Stromal cell of bone marrow (primary cell): ENCODE measurements around the gene DTWD2.
"Not testable (repeated sequence)": the region's sequence is repeated elsewhere in the genome, so short reads cannot be mapped to it uniquely, and the experiment has no call there.

Experiments
- DNase-seq: peaks from one replicate; pipeline ENCODE4 v3.0.0-alpha.2; 2012; ENCODE audit warnings: low read depth

DTWD2 gene

DNA sequence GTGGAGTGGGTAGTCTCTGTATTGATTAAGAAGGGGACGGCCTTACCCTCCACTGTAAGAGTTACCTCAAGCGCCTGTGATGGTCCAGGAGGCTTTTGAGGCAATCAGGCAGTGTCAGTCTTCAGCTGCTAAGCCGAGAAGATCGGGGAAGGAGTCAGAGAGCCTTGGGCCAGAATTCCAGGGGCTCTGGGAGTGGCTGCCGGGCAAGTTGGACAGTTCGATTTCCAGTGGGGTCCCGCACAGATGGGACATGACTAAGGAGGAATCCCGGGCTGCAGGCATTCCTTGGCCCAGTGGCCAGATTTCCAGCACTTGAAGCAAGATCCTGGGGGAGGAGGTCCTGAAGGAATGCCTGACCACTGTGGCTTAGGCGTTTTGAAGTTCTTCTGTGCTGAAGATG lies 38.0 kb downstream of the DTWD2 start:
- DNase-seq: not testable (repeated sequence)

DNA sequence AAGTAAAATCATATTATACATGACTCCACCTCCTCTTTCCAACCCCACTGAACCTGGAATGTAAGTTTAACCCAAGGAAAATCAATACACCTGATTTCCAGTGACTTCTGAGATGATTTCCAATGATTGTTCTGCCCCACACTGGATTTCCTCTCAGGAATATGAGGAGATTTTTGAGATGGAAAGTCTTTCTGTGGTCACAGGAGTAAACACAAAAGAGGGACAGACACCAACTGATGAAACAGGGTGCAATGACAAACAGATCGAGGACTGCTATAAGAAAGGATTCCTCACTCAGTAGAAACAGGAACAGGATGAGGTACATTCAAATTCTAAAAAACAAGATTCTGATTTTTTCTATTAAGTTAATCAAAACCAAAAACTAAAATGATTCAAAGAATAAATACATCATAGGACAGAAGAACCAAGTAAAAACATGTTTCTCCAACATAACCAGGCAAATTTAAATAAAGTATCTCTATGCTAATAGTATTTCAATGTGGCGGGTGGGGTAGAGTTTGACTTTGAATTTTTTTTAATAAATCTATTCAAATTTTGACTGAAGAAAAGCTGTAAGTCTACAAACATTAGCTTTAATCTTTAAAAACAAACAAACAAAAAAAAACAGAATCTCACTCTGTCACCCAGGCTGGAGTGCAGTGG lies 42.1 kb downstream of the DTWD2 start:
- no peak for DNase-seq

GRCh38 chr5:118937393-118938061 lies 50.8 kb downstream of the DTWD2 start:
- no peak for DNase-seq

- no peak for DNase-seq
Measured at GRCh38 chr5:118933703-118934102, 54.6 kb downstream of the DTWD2 start.

DNA sequence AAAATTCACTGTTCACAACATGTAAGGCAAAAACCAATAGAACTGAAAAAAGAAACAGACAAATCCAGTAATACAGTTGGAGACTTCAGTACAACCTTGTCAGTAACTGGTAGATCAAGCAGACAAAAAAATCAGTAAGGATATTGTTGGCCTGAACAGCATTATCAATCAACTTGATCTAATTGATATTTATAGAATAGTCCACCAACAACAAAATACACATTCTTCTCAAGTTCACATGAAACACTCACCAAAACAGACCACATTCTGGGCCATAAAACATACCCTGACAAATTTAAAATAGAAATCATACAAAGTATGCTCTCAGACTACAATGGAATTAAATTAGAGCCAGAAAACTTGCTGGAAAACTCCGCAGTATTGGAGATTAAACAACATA lies 56.8 kb downstream of the DTWD2 start:
- no peak for DNase-seq

DNA sequence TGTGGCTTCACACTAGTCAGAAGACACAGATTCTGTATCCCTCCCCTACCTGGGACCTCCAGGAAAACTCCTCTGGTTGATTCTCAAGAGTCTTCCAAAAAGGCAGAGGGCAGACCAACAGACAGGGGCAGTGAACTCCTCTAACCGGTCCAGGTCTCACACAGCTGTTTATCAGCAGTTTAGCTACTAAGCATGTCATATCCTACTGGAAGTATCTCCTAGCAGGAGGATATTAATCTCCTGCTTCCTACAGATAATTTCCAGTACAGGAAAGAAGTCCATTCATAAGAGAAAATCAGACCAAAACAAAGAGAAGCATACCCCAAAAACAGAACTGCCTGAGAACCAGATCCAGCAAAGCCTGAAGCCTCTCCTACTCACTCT lies 64.3 kb downstream of the DTWD2 start:
- no peak for DNase-seq

DNA sequence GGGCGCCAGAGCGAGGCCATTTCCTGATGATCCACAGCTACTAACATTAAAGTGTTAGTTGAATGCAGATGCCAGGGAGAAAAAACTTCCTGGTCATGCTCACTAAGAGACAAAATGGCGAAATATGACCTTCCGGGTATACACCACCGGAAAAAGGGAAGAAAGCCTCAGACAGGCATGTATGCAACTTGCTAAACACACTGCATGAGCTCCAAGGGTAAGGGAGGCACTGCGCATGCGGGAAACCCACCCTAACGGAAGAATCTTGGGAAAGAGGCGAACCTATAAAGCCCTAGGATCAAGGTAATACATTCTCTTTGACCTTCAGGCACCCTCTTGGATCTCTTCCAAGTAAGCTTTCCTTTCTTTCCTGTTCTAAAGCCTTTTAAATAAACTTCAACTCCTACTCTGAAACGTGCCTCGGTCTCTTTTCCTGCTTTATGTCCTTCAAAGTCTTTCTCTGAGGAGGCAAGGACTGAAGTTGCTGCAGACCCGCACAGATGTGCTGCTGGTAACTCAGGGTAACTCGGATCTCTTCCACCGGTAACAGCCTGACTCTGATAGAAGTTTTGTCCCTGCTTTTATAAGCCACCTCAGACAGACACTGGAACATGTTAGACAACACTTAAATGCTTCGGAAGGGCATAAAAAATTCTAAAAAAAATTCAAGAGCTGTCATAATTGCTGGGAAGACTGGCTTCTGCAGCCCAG lies 64.9 kb downstream of the DTWD2 start:
- no peak for DNase-seq

DNA sequence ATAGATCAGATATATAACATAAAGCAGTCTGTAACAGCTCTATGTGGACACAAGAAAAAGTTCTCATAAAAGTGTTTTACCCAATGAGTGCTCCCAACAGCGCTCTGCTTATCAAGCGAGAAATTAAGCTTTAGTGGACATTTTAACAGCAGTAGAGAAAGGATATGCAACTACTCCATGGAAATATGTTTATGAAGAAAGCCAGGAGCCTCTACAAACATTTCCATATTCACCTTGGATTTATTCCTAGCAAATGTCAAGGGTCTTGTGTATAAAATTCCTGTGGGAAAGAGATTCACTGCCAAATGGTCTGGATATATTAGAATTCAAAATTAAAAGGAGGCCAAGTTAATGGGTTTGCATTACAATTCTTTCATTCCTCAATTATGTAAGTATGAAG lies 66.5 kb downstream of the DTWD2 start:
- no peak for DNase-seq

DNA sequence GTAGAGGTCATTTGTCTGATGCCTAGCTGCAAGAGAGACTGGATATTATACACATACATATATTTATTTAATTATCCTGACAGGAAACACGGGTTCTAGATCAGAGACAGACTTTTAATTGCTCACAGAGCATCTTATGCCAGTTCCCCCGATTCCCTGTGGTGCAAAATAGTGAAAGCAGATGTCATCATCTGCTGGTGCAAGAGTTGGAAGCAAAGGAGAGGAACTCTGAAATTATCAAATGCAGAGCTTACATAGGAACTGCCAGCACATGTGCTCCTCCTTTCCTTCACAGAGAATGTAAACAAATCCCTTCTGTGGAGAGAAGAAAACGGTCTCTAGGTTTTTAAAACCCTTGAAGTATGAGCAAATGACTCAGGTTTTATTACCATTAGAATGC lies 69.3 kb downstream of the DTWD2 start:
- no peak for DNase-seq

DNA sequence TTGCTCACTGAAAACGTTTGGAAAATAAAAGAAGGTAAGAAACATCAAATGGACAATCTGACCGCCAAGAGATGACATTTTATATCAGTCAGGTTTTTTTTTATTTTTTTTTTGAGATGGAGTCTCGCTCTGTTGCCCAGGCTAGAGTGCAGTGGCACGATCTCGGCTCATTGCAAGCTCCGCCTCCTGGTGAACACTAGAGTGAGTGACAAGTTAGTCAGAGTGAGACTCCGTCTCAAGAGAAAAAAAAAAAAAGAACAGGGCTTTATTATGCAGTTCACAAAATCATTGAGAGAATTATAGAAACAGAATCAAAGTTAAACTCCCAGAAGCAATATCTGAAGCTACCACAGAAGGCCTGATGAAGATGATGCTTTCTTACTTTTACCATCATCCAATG lies 70.1 kb downstream of the DTWD2 start:
- no peak for DNase-seq

- not testable (repeated sequence) for DNase-seq
Measured at GRCh38 chr5:118907536-118907935, 80.8 kb downstream of the DTWD2 start.

DNA sequence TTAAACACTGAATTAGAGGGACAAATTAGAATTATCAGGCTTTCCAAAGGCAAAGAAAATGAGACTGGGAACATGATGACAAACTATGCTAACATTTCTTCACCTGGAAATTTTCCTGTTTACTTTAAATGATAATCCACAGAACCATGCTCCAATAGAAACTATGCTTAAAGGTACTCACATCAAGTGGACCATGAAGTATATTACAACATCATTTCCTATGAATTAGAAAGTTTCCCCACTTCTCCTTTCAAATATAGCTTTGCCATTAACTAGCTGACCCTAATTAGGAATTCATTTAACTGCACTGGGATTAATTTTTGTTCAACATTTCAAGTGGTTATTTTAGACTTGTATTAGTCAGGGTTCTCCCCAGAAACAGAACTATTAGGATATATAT lies 81.4 kb downstream of the DTWD2 start:
- DNase-seq: no peak

- no peak for DNase-seq
Measured at GRCh38 chr5:118905196-118905595, 83.2 kb downstream of the DTWD2 start.

- no peak for DNase-seq
Measured at GRCh38 chr5:118902656-118903438, 85.5 kb downstream of the DTWD2 start.

DNA sequence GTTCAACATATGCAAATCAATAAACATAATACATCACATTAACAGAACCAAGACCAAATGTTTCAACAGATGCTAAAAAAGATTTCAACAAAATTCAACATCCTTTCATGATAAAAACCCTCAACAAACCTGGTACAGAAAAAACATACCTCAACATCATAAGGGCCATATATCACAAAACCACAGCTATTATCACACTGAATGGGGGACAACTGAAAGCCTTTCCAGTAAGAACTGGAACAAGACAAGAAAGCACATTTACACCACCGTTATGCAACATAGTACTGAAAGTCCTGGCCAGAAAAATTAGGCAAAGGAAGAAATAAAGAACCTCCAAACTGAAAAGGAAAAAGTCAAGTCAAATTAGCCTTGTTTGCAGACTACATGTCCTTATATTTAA lies 93.6 kb downstream of the DTWD2 start:
- DNase-seq: no peak

DNA sequence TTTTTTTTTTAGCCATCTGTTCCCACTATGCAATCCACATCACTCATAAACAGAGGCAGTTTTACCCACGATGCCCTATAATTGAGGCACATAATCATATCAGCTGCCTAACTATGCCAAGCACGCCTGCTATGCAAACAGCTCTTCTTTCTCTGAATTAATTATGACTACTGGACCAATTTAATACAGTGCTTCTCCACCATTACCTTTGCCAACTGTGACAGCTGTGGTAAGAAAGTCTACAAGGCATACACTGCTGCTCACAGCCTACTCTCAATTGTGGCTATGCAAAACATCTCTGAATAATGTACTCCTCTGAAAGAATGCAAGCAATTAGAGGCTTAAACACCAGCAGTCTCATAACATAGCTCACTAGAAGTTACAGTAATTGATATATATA lies 97.1 kb downstream of the DTWD2 start:
- DNase-seq: no peak

- DNase-seq: no peak
Measured at GRCh38 chr5:118889165-118889564, 99.2 kb downstream of the DTWD2 start.

GRCh38 chr5:118888556-118888955 lies 99.8 kb downstream of the DTWD2 start:
- no peak for DNase-seq

DNA sequence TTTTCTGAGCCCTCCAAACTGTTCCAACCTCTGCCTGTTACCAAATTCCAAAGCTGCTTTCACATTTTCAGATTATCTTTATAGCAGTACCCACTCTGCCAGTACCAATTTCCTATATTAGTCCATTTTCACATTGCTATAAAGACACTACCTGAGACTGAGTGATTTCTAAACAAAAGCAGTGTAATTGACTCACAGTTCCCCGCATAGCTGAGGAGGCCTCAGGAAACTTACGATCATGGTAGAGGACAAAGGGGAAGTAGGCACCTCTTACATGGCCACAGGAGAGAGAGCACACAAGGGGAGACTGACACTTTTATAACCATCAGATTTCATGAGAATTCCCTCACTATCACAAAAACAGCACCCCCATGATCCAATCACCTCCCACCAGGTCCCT lies 105.0 kb downstream of the DTWD2 start:
- DNase-seq: no peak

- DNase-seq: no peak
Measured at GRCh38 chr5:118882666-118883065, 105.7 kb downstream of the DTWD2 start.

DNA sequence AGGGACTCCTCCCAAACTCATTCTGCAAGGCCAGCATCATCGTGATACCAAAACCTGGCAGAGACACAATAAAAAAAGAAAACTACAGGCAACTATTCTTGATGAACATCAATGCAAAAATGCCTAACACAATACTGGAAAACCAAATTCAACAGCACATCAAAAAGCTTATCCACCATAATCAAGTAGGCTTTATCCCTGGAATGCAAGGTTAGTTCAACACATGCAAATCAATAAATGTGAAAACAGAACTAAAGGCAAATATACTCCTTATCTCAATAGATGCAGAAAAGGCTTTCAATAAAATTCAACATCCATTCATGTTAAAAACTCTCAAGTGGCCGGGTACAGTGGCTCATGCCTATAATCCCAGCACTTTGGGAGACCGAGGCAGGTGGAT lies 111.5 kb downstream of the DTWD2 start:
- DNase-seq: not testable (repeated sequence)

- no peak for DNase-seq
Measured at GRCh38 chr5:118875131-118875530, 113.2 kb downstream of the DTWD2 start.

GRCh38 chr5:118873417-118873816 lies 114.9 kb downstream of the DTWD2 start:
- DNase-seq: no peak
